GM20431 (cell line): ENCODE data around the gene RFTN1.

Experiments
- in situ Hi-C: fragments of 300-500 bp; cut with MseI, MboI; formaldehyde crosslinking; loops from one replicate; pipeline ENCODE4 v1.15.0; 2020; ENCODE audit warnings: low sequenced_read_pairs; ENCODE audit not compliant: unreplicated experiment

RFTN1 gene

DNA sequence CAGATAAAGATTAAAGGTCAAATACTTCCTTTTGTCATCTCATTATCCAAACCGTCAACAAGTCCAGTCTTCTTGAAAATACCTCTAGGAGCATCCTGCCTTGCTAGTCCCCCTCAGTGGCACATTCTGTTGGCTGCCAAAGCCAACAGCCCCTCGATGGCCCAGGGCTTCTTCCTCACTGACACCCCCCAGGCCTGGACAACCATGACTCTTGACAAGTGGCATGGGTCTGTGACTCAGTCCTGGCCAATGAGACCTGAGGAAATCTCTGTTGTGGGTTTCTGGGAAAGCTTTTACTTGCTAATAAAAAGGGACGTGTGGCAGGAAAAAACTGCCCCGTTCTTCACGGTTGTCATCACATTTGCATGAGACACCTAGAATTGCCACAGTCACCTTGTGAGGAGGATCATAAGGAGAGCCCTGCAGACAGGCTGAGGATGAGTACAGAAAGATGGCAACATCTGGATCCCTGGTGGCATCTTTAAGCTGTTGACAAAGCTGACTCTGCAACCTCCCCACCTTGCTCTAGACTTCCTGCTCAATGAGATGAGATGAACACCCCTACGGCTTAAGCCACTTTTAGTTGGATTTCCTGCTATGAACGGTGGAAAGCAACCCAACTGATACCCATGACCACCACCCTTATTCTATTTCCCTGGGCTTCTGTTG, 167.0 kb downstream of the RFTN1 start:
- in situ Hi-C loops = no loop called here

GRCh38 chr3:16343101-16343500, 170.4 kb downstream of the RFTN1 start:
- in situ Hi-C loops = no loop called here

GRCh38 chr3:16338999-16339398, 174.5 kb downstream of the RFTN1 start:
- in situ Hi-C loops = no loop called here

- in situ Hi-C loops = no loop called here
Measured at GRCh38 chr3:16337856-16338540, 175.5 kb downstream of the RFTN1 start.

GRCh38 chr3:16336825-16337224, 176.7 kb downstream of the RFTN1 start:
- in situ Hi-C loops = no loop called here

- in situ Hi-C loops = no loop called here
Measured at GRCh38 chr3:16335772-16336645, 177.5 kb downstream of the RFTN1 start.

DNA sequence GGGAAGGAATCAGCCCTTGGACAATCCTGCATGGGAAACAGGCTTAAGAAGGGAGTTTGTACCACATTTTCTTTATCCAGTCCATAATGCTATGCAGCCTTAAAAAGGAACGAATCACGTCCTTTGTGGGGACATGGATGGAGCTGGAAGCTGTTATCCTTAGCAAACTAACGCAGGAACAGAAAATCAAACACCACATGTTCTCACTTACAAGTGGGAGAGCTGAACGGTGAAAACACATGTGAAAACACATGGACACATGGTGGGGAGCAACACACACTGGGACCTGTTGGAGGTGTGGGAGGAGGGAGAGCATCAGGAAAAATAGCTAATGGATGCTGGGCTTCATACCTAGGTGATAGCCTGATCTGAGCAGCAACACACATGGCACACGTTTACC, 178.2 kb downstream of the RFTN1 start:
- in situ Hi-C loops = no loop called here

GRCh38 chr3:16334909-16335308, 178.6 kb downstream of the RFTN1 start:
- in situ Hi-C loops = no loop called here

- in situ Hi-C loops = no loop called here
Measured at GRCh38 chr3:16332904-16333426, 180.5 kb downstream of the RFTN1 start.

DNA sequence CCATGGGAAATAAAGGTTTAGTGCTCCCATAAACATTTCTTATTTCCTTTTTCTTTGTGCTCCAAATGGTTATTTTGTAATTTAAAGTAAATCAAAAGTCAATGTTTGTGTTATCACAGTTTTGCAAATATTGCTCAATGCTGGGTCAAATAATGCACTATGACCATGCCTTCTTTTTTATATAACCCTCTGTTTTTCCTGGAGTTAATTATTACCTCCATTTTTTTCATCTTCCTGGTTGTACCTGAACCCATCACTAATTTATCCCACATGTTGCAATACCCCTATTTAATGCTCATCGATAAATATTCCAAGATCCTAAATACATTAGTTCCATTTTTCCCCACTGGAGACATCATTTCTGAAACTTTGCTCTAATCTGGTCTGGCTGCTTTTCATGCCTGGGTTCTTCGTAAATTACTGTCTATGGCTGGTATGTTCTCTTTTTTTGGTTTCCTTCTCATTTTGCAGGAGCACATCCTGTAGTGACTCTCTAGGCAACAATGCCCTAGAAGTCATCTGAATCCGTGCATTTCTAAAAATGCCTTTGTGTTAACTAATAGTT, 182.1 kb downstream of the RFTN1 start:
- in situ Hi-C loops = no loop called here

- in situ Hi-C loops = no loop called here
Measured at GRCh38 chr3:16330351-16330750, 183.1 kb downstream of the RFTN1 start.

- in situ Hi-C loops = no loop called here
Measured at GRCh38 chr3:16329826-16330129, 183.7 kb downstream of the RFTN1 start.

GRCh38 chr3:16329036-16329825, 184.3 kb downstream of the RFTN1 start:
- in situ Hi-C loops = no loop called here

DNA sequence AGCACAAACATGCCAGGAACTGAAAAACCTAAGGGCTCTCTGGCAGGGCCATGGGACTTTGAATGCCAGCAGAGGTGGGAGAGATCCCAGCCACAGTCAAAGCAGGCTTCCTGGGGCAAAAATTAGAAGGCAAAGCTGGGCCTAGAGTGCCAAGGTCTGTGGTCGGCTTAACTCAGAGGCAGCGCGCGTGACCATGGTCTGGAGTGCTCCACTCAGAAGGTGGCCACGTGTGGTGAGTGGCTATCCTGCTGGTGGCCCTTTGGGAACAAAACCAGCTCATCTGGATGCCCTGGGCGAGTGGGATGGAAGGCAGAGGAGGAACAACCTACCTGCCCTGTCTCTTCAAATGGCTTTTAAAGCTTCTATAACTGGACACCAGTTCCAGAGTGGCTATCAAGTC, 185.4 kb downstream of the RFTN1 start:
- in situ Hi-C loops = no loop called here

GRCh38 chr3:16326724-16327349, 186.7 kb downstream of the RFTN1 start:
- in situ Hi-C loops = no loop called here

- in situ Hi-C loops = no loop called here
Measured at GRCh38 chr3:16325850-16326249, 187.6 kb downstream of the RFTN1 start.

GRCh38 chr3:16323737-16324136, 189.8 kb downstream of the RFTN1 start:
- in situ Hi-C loops = no loop called here

DNA sequence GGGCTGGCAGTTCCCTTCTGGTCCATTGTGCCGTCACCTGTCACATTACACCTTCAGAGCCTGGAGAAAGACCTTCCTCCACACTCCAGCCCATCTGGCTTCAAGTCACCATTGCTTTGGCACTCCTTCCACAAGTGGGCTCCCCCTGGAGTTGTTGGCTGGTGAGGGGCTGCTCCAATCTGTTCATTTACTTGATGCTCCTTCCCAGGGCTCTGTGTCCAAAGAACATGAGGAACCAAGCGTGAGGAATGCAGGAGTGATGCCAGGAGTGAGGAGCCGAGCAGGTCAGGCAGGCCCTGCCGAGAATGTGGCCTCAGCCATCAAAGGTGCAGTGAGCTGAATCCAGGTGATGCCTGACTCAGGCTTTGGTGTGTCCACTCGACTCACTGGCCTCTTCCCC, 191.3 kb downstream of the RFTN1 start:
- in situ Hi-C loops = no loop called here

GRCh38 chr3:16320711-16321110, 192.8 kb downstream of the RFTN1 start:
- in situ Hi-C loops = no loop called here
